ENCODE measurements around the gene NAB1.

DNA sequence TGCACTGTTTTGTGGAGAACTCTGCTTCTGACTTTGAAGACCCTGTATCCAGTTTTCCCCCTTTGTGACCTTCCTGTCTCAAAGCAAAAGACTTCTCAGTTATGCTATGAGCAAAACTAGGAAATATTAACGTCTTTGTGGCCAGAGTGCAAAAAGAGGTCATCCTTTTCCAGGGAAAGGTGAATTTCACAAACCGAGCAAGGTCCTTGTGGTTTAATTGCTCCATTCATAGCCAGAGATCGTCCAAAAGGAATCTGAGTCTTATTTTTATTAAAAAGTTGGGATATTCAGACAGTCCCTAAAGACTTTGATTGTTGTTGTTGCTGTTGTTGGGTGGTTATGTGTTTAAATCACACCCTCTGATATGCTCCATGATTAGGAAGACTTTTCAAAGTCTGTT, 77.4 kb downstream of the NAB1 start:
- TF ChIP-seq CTCF (conservative IDR thresholded peaks at IDR 0.05 in 1 of 2, IDR thresholded peaks at IDR 0.05 in 1 of 2; ENCODE audit: extremely low read depth in 1 of 2, insufficient read depth in 1 of 2, low read depth in 1 of 2, low read length in 2 of 2) (no peak), EZH2 (IDR thresholded peaks at IDR 0.05; ENCODE audit: borderline replicate concordance, low read length) (no peak)
